Spleen (tissue), 7 donors: ENCODE results near the gene TRIM29.

Experiments used
- CTCF ChIP-seq, 11 experiments: fragments of 200-600 bp in 7 of 11; fragments of 450-650 bp in 4 of 11; sonication (generic) in 4 of 11; IDR thresholded peaks in 8 of 11; conservative IDR thresholded peaks in 3 of 11; 1 replicate in 7 of 11; 2 replicates in 4 of 11; pipeline versions ENCODE4 v1.4.0 to v1.8.0; 2016 to 2021; ENCODE audit warnings: antibody characterized with exemption in 11 of 11, inconsistent platforms in 4 of 11, mild to moderate bottlenecking in 1 of 11
- POLR2A ChIP-seq, 3 donors: fragments of 450-650 bp; IDR thresholded peaks; one replicate each; pipeline ENCODE4 v1.5.1; 2017; ENCODE audit warnings: antibody characterized with exemption in 3 of 3, mild to moderate bottlenecking in 1 of 3
- POLR2AphosphoS5 ChIP-seq, 3 donors: sonication (generic); formaldehyde crosslinking; IDR thresholded peaks; one replicate each; pipeline ENCODE4 v1.5.1; 2017; ENCODE audit warnings: antibody characterized with exemption in 3 of 3
- donor health status: DM: no; HTN: no; CAD: no; lungs with moderate emphysema.
- donor health status: DM: no; HTN: no; CAD: no.
- donor health status: DM: no; HTN: no; CAD: no.

- TF ChIP-seq POLR2AphosphoS5 (IDR thresholded peaks at IDR 0.05) (no peak), CTCF (IDR thresholded peaks at IDR 0.05 in 8 of 11, conservative IDR thresholded peaks at IDR 0.05 in 3 of 11) (no peak), POLR2A (IDR thresholded peaks at IDR 0.05) (no peak)
Observed at GRCh38 chr11:120064341-120064740, 73.6 kb downstream of the TRIM29 start.
